BE2C (cell line): ENCODE measurements around the gene NUDC.
"Not testable (repeated sequence)": the region's sequence is repeated elsewhere in the genome, so short reads cannot be mapped to it uniquely, and the experiment has no call there.

Experiments used
- DNase-seq: peaks from one replicate; pipeline ENCODE4 v3.0.0-alpha.2; 2020
- H3K27me3 ChIP-seq: fragments of 250-450 bp; sonication (Bioruptor Pico); 2 replicates; pipeline ENCODE4 v1.5.1; 2020; ENCODE audit warnings: mild to moderate bottlenecking
- H3K36me3 ChIP-seq: fragments of 250-450 bp; sonication (Bioruptor Pico); 2 replicates; pipeline ENCODE4 v1.5.1; 2020; ENCODE audit warnings: mild to moderate bottlenecking
- H3K4me1 ChIP-seq: fragments of 250-450 bp; sonication (Bioruptor Pico); 2 replicates; pipeline ENCODE4 v1.5.1; 2020
- H3K4me3 ChIP-seq: 2 replicates; pipeline ENCODE4 v1.5.1; 2011; ENCODE audit warnings: low read depth, low read length
- H3K9me3 ChIP-seq: fragments of 250-450 bp; sonication (Bioruptor Pico); 2 replicates; pipeline ENCODE4 v1.5.1; 2020
- TF ChIP-seq, protein P1 (sequence below): IDR thresholded peaks from 2 replicates; pipeline ENCODE4 v1.5.1; 2012; ENCODE audit warnings: mild to moderate bottlenecking, low read depth, low read length

Gene NUDC

DNA sequence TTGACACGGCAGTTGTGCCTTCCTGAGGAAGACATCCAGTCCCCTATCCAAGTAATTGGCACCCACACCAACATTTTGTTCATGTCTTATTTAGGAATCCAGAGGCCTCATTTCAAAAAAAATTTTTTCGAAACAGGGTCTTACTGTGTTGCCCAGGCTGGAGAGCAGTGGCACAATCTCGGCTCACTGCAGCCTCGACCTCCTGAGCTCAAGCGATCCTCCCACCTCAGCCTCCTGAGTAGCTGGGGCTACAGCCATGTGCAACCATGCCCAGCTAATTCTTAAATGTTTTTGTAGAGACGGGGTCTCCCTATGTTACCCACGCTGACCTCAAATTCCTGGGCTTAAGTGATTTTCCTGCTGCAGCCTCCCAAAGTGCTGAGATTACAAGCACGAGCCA lies 62.7 kb downstream of the NUDC start:
- TF ChIP-seq, protein P1, sequence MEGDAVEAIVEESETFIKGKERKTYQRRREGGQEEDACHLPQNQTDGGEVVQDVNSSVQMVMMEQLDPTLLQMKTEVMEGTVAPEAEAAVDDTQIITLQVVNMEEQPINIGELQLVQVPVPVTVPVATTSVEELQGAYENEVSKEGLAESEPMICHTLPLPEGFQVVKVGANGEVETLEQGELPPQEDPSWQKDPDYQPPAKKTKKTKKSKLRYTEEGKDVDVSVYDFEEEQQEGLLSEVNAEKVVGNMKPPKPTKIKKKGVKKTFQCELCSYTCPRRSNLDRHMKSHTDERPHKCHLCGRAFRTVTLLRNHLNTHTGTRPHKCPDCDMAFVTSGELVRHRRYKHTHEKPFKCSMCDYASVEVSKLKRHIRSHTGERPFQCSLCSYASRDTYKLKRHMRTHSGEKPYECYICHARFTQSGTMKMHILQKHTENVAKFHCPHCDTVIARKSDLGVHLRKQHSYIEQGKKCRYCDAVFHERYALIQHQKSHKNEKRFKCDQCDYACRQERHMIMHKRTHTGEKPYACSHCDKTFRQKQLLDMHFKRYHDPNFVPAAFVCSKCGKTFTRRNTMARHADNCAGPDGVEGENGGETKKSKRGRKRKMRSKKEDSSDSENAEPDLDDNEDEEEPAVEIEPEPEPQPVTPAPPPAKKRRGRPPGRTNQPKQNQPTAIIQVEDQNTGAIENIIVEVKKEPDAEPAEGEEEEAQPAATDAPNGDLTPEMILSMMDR, result no peak
- Histone ChIP-seq H3K27me3 (no peaks in the 10 kb centered on the region), H3K36me3 (no peaks in the 10 kb centered on the region)

DNA sequence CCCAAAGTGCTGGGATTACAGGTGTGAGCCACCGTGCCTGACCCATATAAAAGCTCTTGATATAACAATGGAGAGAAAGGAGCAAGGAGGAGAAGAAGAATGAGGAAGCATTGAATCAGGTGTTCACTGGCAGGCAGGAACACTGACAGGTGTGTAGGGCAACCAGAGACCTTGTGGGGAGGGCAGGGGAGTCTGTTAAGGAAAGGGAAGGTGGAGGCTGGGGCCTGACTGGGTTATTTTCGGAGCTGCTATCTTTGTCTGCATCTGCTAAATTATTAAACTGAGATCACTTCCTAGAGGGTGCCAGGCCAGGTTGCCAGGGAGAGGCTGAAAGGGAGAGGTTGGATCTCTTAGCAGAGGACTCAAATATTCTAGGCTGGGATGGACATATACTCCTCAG lies 65.1 kb downstream of the NUDC start:
- no peaks in the 10 kb centered on the region for H3K36me3 ChIP-seq
- no peaks in the 10 kb centered on the region for H3K9me3 ChIP-seq
- no peaks in the 10 kb centered on the region for H3K4me1 ChIP-seq
- peaks cover 1% of the 10 kb centered on the region for H3K27me3 ChIP-seq
- no peak overlapping the region for H3K4me3 ChIP-seq
- TF ChIP-seq, protein P1, result no peak
- DNase-seq, result no peak

More for the DNA sequence above, 62.7 kb downstream of the NUDC start:
- DNase-seq, result no peak
- Histone ChIP-seq H3K4me1 (no peaks in the 10 kb centered on the region), H3K9me3 (no peaks in the 10 kb centered on the region), H3K4me3 (no peak overlapping the region)

DNA sequence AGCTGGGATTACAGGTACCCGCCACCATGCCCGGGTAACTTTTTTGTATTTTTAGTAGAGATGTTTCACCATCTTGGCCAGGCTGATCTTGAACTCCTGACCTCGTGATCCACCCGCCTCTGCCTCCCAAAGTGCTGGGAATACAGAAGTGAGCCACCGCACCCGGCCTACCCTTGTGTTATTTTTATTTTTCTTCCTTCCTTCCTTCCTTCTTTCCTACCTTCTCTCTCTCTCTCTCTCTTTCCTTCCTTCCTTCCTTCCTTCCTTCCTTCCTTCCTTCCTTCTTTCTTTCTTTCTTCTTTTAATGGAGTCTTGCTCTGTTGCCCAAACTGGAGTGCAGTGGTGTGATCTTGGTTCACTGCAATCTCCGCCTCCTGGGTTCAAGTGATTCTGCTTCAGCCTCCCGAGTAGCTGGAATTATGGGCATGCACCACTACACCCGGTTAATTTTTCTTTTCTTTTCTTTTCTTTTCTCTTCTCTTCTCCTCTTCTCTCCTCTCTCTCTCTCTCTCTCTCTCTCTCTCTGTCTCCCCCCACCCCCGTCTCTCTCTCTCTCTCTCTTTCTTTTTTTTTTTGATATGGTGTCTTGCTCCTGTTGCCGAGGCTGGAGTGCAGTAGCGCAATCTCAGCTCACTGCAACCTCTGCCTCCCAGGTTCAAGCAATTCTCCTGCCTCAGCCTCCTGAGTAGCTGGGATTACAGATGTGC lies 68.0 kb downstream of the NUDC start:
- not testable (repeated sequence) for H3K9me3 ChIP-seq, H3K4me3 ChIP-seq, H3K4me1 ChIP-seq, H3K36me3 ChIP-seq, DNase-seq, H3K27me3 ChIP-seq

DNA sequence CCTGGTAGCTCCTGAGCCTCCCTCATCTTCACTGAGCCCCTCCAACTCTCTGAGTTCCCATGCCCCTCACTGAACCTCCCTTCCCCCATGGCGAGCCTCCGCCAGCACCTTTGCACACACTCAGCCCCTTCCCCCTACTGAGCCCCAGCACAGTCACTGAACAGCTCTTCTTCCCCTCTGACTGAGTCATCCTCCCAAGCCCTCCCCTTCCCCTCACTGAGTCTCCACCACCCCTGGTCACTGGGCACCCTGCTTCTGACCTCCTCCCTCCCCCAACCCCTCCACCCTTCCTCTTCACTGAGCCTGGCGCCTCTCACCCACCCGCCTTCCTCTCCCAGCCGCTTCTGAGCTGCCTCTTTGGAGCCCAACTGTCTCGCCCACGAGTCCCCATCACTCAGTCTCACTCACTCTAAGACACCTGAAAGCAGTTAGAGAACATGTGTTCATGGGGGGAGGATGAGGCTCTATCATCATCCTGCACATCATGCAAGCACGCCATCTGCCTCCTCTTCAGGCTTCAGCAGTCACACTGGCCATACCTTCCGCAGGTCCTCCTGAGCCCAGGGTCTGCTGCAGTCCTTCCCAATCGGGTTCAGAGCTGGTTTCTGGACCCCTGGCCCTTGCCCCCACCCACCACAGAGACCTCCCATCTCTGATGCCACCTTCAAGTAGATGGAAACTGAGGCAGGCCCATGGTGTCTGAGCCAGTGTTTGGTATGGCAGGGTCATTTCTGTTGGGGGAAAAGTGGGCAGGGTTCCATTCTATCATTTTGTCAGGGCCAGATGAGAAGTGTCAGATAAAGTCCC lies 70.0 kb downstream of the NUDC start:
- Histone ChIP-seq H3K36me3 (no peaks in the 10 kb centered on the region), H3K27me3 (peaks cover 7% of the 10 kb centered on the region), H3K9me3 (no peaks in the 10 kb centered on the region), H3K4me1 (no peaks in the 10 kb centered on the region), H3K4me3 (no peak overlapping the region)
- TF ChIP-seq, protein P1, result no peak
- DNase-seq, result no peak

DNA sequence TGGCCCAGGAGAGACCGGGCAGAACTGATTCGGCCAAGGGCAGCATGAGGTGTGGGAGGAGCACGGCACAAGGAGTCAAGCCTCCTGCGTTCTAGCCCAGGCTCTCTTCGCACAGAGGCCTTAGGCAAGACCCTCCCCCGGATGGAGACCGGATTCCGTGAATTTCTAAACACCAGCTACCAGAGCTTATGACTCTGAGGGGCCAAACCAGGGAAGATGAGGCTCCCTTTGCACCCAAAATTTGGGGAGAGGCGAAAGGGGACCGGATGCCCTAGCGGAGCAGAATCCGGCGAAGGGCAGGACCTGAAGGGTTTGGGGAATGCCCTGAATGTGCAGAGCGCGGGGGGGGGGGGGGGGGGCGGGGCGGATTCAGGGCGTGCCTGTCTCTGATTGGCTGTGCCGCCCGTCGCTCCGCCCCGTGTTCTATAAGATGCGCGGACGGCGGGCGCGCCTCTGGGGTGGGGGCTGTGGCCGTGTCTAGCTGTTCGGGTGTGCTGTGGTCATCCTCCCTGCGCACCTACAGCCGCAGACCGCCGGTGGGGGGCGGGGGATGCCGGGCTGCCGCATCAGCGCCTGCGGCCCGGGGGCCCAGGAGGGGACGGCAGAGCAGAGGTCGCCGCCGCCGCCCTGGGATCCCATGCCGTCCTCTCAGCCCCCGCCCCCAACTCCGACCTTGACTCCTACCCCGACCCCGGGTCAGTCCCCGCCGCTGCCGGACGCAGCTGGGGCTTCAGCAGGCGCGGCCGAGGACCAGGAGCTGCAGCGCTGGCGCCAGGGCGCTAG lies 71.9 kb downstream of the NUDC start, which contains the start of gene TRNP1:
Gene TRNP1, plus strand, starts transcription at position 456 of the 783 bp plus-strand sequence. Its CDS starts 95 bp downstream, at position 551.
- no peaks in the 10 kb centered on the region for H3K36me3 ChIP-seq
- H3K4me3 ChIP-seq, result peak within 1 kb of the TSS; percentile 54
- no peaks in the 10 kb centered on the region for H3K4me1 ChIP-seq
- TF ChIP-seq, protein P1, result no peak
- peaks cover 7% of the 10 kb centered on the region for H3K27me3 ChIP-seq
- DNase-seq, result peak; percentile 79
- H3K9me3 ChIP-seq, result no peaks in the 10 kb centered on the region

DNA sequence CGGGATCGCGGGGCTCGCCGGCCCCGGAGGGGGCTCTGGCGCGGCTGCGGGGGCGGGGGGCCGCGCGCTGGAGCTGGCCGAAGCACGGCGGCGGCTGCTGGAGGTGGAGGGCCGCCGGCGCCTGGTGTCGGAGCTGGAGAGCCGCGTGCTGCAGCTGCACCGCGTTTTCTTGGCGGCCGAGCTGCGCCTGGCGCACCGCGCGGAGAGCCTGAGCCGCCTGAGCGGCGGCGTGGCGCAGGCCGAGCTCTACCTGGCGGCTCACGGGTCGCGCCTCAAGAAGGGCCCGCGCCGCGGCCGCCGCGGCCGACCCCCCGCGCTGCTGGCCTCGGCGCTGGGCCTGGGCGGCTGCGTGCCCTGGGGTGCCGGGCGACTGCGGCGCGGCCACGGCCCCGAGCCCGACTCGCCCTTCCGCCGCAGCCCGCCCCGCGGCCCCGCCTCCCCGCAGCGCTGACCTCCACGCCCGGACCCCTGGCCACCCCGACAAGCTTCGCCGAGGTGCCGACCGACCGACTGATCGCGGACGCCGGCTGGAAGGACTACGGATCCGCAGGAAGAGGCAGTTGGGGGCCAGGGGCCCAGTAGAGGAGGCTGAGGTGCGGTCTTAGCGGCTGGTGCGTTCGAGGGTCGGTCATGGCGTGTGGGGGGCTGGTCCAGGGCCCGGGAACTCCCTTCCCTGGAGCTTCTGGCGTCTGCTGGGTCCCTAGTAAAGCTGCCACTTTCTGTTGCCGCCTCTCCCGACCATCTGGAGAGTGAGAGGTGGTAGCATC lies 72.7 kb downstream of the NUDC start:
- peak; percentile 38 for DNase-seq
- H3K4me1 ChIP-seq, result no peaks in the 10 kb centered on the region
- H3K27me3 ChIP-seq, result peaks cover 7% of the 10 kb centered on the region
- no peaks in the 10 kb centered on the region for H3K9me3 ChIP-seq
- TF ChIP-seq, protein P1, result no peak
- H3K36me3 ChIP-seq, result no peaks in the 10 kb centered on the region
- peak overlapping the region; percentile 54 for H3K4me3 ChIP-seq
